Kidney (tissue), 14 donors: Measurements from ENCODE around the gene HCN2. TPM values are rescaled to one million over a fixed set of nuclear protein-coding genes. Genes with fewer than 3 reads are reported as not detected.

Source experiments
- DNase-seq, 5 donors: peaks; one replicate each; pipeline ENCODE4 v3.0.0-alpha.2; 2013 to 2020
- FAIRE-seq: peaks from 2 replicates; lab custom pipeline; 2012; peaks lifted over from hg19 to GRCh38; lab: Jason Lieb, UNC
- H3K27ac ChIP-seq, 2 donors: one replicate each; pipeline ENCODE4 v1.7.0; 2013; ENCODE audit warnings: low read depth in 2 of 2, low read length in 2 of 2, inconsistent platforms in 1 of 2
- H3K27me3 ChIP-seq: one replicate; pipeline ENCODE4 v1.7.1; 2013; ENCODE audit warnings: low read length, inconsistent platforms; ENCODE audit not compliant: control insufficient read depth, insufficient read depth
- H3K36me3 ChIP-seq, 3 donors: one replicate each; pipeline versions ENCODE4 v1.7.0 to v1.7.1; 2013; ENCODE audit warnings: low read length in 3 of 3, control low read depth in 1 of 3, inconsistent platforms in 1 of 3; ENCODE audit not compliant: insufficient read depth in 3 of 3, control insufficient read depth in 2 of 3
- H3K4me1 ChIP-seq, 3 donors: one replicate each; pipeline versions ENCODE4 v1.7.0 to v1.7.1; 2013; ENCODE audit warnings: low read length in 3 of 3, inconsistent platforms in 1 of 3, low read depth in 1 of 3; ENCODE audit not compliant: control insufficient read depth in 2 of 3, insufficient read depth in 2 of 3
- H3K4me3 ChIP-seq, 3 donors: one replicate each; pipeline versions ENCODE4 v1.7.0 to v1.8.1; 2013; ENCODE audit warnings: low read length in 3 of 3, control low read depth in 1 of 3, inconsistent platforms in 1 of 3
- H3K9ac ChIP-seq, 3 donors: one replicate each; pipeline versions ENCODE4 v1.7.0 to v1.7.1; 2013; ENCODE audit warnings: low read length in 3 of 3, control low read depth in 1 of 3, inconsistent platforms in 1 of 3
- H3K9me3 ChIP-seq, 3 donors: one replicate each; pipeline versions ENCODE4 v1.7.0 to v1.7.1; 2013; ENCODE audit warnings: low read length in 3 of 3, control low read depth in 1 of 3, inconsistent platforms in 1 of 3; ENCODE audit not compliant: control insufficient read depth in 2 of 3, insufficient read depth in 1 of 3
- CTCF ChIP-seq: IDR thresholded peaks from 3 replicates; pipeline ENCODE4 v1.5.1; 2012; ENCODE audit warnings: mild to moderate bottlenecking, moderate library complexity, borderline replicate concordance; ENCODE audit not compliant: insufficient read depth; ENCODE audit errors: extremely low read depth
- intact Hi-C: fragments of 100-400 bp; cut with DNase I; formaldehyde crosslinking; loops from one replicate; pipeline ENCODE4 v1.11.1; 2022
- polyA plus RNA-seq: library from polyadenylated mRNA; stranded (reverse); fragments of 350-450 nt; fragmentation: Illumina TruSeq; extraction: RNeasy Lipid Tissue Mini Kit (QIAGEN cat#74804); gene quantifications from one replicate; pipeline ENCODE4 v1.2.3, GENCODE V29; 2014; ENCODE audit warnings: low read depth, low replicate concordance; ENCODE audit not compliant: insufficient read depth
- total RNA-seq: library from RNA; stranded (reverse); fragmentation: NEBNext Ultra II Directional; extraction: Animal tissue kit (Norgen Biotek cat#: 25700); gene quantifications from one replicate; pipeline ENCODE4 v1.2.1, GENCODE V29; 2021
- donor health status: control.
- donor health status: control.
- donor health status: control.
- donor health status: control.
- donor health status: control.
- donor health status: DM: yes; HTN: yes; CAD: no.
- donor health status: Normal renal cell carcinoma (clear cell type).

The HCN2 gene
- total and polyA plus RNA-seq, 2 donors from 2014 or later = 0.31 to 1.3 TPM

- DNase-seq (peak in 1 of 5 donors; percentile 46), FAIRE-seq (no peak)
- Histone ChIP-seq H3K27me3 (no peaks in the 10 kb centered on the region), H3K4me3 (no peak overlapping the region), H3K9ac (no peak overlapping the region), H3K27ac (no peak overlapping the region), H3K36me3 (no peaks in the 10 kb centered on the region), H3K4me1 (peaks cover 0 to 2% (median 0%) of the 10 kb centered on the region in 3 donors), H3K9me3 (no peaks in the 10 kb centered on the region)
- intact Hi-C loops = no loop called here
- TF ChIP-seq CTCF = no peak
Measured at GRCh38 chr19:555474-555808, 34.2 kb upstream of the HCN2 start.

GRCh38 chr19:556611-557382 lies 32.9 kb upstream of the HCN2 start:
- Histone ChIP-seq H3K9ac (no peak overlapping the region), H3K4me1 (no peaks in the 10 kb centered on the region), H3K27me3 (no peaks in the 10 kb centered on the region), H3K4me3 (no peak overlapping the region), H3K36me3 (no peaks in the 10 kb centered on the region), H3K27ac (no peak overlapping the region), H3K9me3 (no peaks in the 10 kb centered on the region)
- FAIRE-seq (no peak), DNase-seq (peak in 1 of 5 donors; percentile 65)
- intact Hi-C loops = no loop called here
- no peak for TF ChIP-seq CTCF

- no peaks in the 10 kb centered on the region for H3K4me1 ChIP-seq
- TF ChIP-seq CTCF = no peak
- DNase-seq (peak in 4 of 5 donors; percentile 42 to 83 (median 52)), FAIRE-seq (no peak)
- no peak overlapping the region for H3K27ac ChIP-seq
- H3K27me3 ChIP-seq = no peaks in the 10 kb centered on the region
- H3K9me3 ChIP-seq = no peaks in the 10 kb centered on the region
- H3K4me3 ChIP-seq = no peak overlapping the region
- no peak overlapping the region for H3K9ac ChIP-seq
- no peaks in the 10 kb centered on the region for H3K36me3 ChIP-seq
- intact Hi-C loops = no loop called here
Measured at GRCh38 chr19:558770-559439, 30.8 kb upstream of the HCN2 start.
